Chondrocyte (in vitro differentiated cells): ENCODE data around the gene SPTY2D1. TPM values are rescaled to one million over a fixed set of nuclear protein-coding genes. Genes with fewer than 3 reads are reported as not detected.

Experiments used
- DNase-seq: peaks from one replicate; pipeline ENCODE4 v3.0.0; 2021; ENCODE audit warnings: mixed read lengths, low spot score
- H3K27ac Mint-ChIP-seq: one replicate; pipeline ENCODE4 v1.8.0; 2021; ENCODE audit warnings: mild to moderate bottlenecking, moderate library complexity, mixed read lengths; ENCODE audit not compliant: unreplicated experiment
- H3K27me3 Mint-ChIP-seq: 2 replicates; pipeline ENCODE4 v1.8.0; 2021; ENCODE audit warnings: low read depth, mixed read lengths
- H3K36me3 Mint-ChIP-seq: 2 replicates; pipeline ENCODE4 v1.8.0; 2021; ENCODE audit warnings: low read depth, mixed read lengths
- H3K4me1 Mint-ChIP-seq: 2 replicates; pipeline ENCODE4 v1.8.0; 2021; ENCODE audit warnings: low read depth, mild to moderate bottlenecking, mixed read lengths
- H3K4me3 Mint-ChIP-seq: one replicate; pipeline ENCODE4 v1.8.0; 2021; ENCODE audit warnings: mild to moderate bottlenecking, moderate library complexity, mixed read lengths; ENCODE audit not compliant: unreplicated experiment
- H3K9me3 Mint-ChIP-seq: 2 replicates; pipeline ENCODE4 v1.8.0; 2021; ENCODE audit warnings: low read depth, mixed read lengths
- total RNA-seq: library from RNA; stranded (reverse); gene quantifications from 3 replicates; pipeline ENCODE4 v1.2.1, GENCODE V29; 2021
- TF ChIP-seq, protein P1 (sequence below): fragments of 200-600 bp; sonication (generic); IDR thresholded peaks from 2 replicates; pipeline ENCODE4 v1.5.0; 2021; ENCODE audit warnings: antibody characterized with exemption, mild to moderate bottlenecking, moderate library complexity

SPTY2D1 gene
- total RNA-seq, 1 donor from 2014 or later, result 20.4 TPM

DNA sequence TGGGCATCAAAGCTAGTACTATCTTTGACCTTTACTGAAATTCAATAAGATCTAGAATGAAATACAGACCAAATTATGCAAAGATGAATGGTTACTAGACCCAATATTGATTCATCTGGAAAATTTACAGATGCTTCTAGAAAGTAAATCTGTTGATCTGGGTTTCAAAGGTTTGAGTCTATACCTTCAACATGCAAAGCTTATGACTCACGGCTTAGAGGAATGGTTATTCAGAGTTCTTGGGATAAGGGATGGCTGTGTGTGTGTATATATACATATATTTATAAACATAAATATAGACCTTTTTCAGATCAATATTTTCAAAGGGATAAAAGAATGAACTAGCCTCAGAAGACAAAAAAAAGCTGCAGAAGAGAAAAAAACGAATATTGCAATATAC is 1.3 kb downstream of the SPTY2D1 start:
- peaks cover 30% of the 10 kb centered on the region for H3K4me1 Mint-ChIP-seq
- no peaks in the 10 kb centered on the region for H3K36me3 Mint-ChIP-seq
- H3K27me3 Mint-ChIP-seq, result peaks cover 2% of the 10 kb centered on the region
- DNase-seq, result no peak
- no peaks in the 10 kb centered on the region for H3K9me3 Mint-ChIP-seq
- TF ChIP-seq, protein P1, sequence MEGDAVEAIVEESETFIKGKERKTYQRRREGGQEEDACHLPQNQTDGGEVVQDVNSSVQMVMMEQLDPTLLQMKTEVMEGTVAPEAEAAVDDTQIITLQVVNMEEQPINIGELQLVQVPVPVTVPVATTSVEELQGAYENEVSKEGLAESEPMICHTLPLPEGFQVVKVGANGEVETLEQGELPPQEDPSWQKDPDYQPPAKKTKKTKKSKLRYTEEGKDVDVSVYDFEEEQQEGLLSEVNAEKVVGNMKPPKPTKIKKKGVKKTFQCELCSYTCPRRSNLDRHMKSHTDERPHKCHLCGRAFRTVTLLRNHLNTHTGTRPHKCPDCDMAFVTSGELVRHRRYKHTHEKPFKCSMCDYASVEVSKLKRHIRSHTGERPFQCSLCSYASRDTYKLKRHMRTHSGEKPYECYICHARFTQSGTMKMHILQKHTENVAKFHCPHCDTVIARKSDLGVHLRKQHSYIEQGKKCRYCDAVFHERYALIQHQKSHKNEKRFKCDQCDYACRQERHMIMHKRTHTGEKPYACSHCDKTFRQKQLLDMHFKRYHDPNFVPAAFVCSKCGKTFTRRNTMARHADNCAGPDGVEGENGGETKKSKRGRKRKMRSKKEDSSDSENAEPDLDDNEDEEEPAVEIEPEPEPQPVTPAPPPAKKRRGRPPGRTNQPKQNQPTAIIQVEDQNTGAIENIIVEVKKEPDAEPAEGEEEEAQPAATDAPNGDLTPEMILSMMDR, result no peak
- no peak overlapping the region for H3K27ac Mint-ChIP-seq
- peak overlapping the region; percentile 91 for H3K4me3 Mint-ChIP-seq

DNA sequence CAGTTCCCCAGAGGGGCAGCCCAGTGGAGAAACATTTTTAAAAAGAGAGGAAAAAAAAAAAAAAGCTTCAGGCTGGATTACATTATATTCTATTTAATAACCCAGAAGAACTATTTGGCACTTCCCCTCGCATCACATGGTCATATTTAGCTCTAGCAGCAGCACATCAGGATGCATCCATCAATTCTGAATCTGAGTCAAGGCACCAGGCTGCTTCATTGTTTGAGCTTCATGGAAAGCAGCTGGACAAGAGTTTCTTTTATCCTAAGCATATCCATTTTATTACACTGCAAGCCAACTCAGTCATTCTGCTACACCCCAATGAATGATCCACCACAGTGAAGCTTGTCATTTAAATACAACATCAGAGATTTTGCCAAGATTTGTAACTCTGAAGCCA is 10.0 kb downstream of the SPTY2D1 start:
- TF ChIP-seq, protein P1, result no peak
- no peaks in the 10 kb centered on the region for H3K36me3 Mint-ChIP-seq
- no peak overlapping the region for H3K27ac Mint-ChIP-seq
- H3K4me1 Mint-ChIP-seq, result peaks cover 20% of the 10 kb centered on the region
- no peak for DNase-seq
- no peak overlapping the region for H3K4me3 Mint-ChIP-seq
- no peaks in the 10 kb centered on the region for H3K27me3 Mint-ChIP-seq
- H3K9me3 Mint-ChIP-seq, result peaks cover 4% of the 10 kb centered on the region

DNA sequence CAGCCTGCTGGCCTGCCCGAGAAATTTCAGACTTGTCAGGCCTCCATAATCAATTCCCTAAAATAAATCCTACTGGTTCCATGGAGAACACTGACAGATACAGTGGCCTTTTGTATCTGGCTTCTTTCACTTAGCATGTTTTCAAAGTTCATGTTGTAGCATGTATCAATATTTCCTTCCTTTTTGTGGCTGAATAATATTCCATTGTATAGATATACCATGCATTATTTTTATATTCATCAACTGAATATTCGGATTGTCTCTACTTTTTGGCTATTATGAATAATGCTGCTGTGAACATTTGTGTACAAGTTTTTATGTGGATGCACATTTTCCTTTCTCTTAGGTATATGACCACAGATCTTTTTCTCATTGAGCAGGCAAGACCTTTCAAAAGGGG is 10.4 kb downstream of the SPTY2D1 start:
- Mint-ChIP-seq H3K27ac (no peak overlapping the region), H3K36me3 (no peaks in the 10 kb centered on the region), H3K4me1 (peaks cover 22% of the 10 kb centered on the region), H3K9me3 (peaks cover 4% of the 10 kb centered on the region), H3K27me3 (no peaks in the 10 kb centered on the region), H3K4me3 (no peak overlapping the region)
- TF ChIP-seq, protein P1, result no peak
- no peak for DNase-seq

DNA sequence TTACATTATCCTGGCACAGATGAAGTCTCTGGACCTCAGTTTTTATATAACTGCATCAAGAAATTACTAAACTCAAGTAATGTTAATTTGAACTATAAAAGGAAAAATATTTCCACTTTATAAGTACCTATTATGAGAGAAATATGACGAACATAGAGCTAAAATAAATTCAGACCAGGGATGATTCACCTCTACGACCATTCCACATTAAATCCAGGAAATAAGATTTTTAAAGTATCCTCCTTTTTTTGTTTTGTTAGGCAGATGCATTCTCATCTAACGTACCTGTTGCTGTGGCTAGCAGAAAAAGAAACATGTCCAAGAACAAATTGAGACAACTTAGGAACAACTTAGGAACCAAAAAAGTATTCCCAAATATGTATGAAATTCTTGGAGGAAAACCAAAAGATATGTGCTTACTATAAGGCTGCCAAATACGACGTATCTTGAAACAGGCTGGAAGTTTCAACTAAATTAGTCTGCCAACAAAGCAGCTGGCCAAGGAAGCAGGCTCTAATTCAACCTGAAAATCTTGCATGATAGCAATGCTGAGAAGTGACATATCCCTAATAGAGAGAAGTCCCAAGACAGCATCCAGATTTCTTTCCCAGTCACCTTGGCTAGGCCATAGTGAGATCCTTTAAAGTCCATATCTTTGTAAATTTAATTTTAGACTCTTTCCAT is 15.7 kb downstream of the SPTY2D1 start:
- H3K27ac Mint-ChIP-seq, result peak overlapping the region; percentile 92
- no peak for DNase-seq
- TF ChIP-seq, protein P1, result no peak

DNA sequence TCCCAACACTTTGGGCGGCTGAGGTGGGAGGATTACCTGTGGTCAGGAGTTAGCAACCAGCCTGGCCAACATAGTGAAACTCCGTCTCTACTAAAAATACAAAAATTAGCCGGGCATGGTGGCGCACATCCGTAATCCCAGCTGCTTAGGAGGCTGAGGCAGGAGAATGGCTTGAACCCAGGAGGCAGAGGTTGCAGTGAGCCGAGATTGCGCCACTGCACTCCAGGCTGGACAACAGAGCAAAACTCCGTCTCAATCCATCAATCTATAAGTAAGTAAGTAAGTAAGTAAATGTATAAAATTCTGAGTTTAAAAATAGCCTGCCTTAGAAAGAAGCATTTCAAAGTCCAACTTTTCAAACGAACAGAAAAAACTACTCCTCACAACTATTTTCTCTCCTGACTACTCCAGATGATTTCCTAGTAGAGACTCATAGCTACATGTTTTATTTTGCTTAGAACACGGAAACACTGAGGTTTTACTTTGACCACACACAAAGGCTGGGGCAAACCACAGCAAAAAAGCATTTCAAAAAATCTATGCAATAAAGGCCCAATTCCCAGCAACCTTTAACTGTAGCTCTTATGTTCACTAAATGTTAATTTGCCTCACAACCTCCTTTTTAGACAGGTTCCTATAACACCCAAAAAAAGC is 16.3 kb downstream of the SPTY2D1 start:
- TF ChIP-seq, protein P1, result no peak
- H3K27me3 Mint-ChIP-seq, result no peaks in the 10 kb centered on the region
- peaks cover 41% of the 10 kb centered on the region for H3K4me1 Mint-ChIP-seq
- no peaks in the 10 kb centered on the region for H3K9me3 Mint-ChIP-seq
- DNase-seq, result no peak
- H3K36me3 Mint-ChIP-seq, result peaks cover 16% of the 10 kb centered on the region
- H3K4me3 Mint-ChIP-seq, result peak overlapping the region; percentile 47
- peak overlapping the region; percentile 92 for H3K27ac Mint-ChIP-seq

More for the DNA sequence above, 15.7 kb downstream of the SPTY2D1 start:
- Mint-ChIP-seq H3K9me3 (no peaks in the 10 kb centered on the region), H3K4me3 (peak overlapping the region; percentile 47), H3K4me1 (peaks cover 41% of the 10 kb centered on the region), H3K36me3 (peaks cover 16% of the 10 kb centered on the region), H3K27me3 (no peaks in the 10 kb centered on the region)
